Activated CD4-positive, CD25-positive, alpha-beta regulatory T cell (primary cell): ENCODE results near the gene HNRNPAB.
"Not testable (repeated sequence)": the region's sequence is repeated elsewhere in the genome, so short reads cannot be mapped to it uniquely, and the experiment has no call there.

Experiments used
- DNase-seq, 4 experiments: peaks; one replicate each; lab custom pipeline; 2025; lab: John Stamatoyannopoulos, UW

Gene HNRNPAB

GRCh38 chr5:178196986-178197385 lies 7.3 kb upstream of the HNRNPAB start:
- DNase-seq, result no peak

- not testable (repeated sequence) for DNase-seq
These were observed 6.2 kb upstream of the HNRNPAB start for GRCh38 chr5:178198151-178198550.

DNA sequence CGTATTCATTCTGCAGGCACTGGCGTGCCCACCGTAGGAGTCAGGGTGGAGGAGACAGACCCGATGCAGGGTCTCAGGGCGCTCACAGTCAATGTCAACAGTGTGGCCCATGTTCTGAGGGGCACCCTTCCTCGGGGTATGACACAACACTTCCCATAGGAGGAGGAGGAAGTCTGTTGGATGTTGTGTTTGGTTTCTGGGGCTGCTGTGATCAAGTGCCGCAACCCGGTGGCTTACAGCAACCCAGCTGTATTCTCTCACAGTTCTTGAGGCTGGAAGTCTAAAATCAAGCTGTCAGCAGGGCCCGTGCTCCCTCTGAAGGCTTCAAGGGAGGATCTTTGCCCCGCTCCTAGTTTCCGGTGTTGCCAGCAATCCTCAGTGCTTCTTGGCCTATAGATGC lies 5.6 kb upstream of the HNRNPAB start:
- DNase-seq, result no peak

- no peak for DNase-seq
These were observed 4.5 kb upstream of the HNRNPAB start for GRCh38 chr5:178199581-178200434.

- DNase-seq, result no peak
These were observed 3.0 kb upstream of the HNRNPAB start for GRCh38 chr5:178201221-178201926.

GRCh38 chr5:178201927-178202235 lies 2.5 kb upstream of the HNRNPAB start:
- no peak for DNase-seq

DNA sequence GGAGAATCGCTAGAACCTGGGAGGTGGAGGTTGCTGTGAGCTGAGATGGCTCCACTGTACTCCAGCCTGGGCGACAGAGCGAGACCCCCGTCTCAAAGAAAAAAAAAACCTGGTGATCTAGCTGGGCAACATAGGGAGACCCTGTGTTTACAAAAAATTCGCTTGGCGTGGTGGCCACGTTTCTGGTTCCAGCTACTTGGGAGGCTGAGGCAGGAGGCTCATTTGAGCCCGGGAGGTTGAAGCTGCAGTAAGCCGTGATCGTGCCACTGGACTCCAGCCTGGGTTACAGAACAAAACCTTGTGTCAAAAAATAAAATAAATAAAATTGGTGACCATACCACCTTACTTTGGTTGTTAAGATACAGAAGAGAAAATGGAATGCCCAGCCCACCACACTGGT lies 1.8 kb upstream of the HNRNPAB start:
- no peak for DNase-seq

GRCh38 chr5:178203670-178204181 lies 607 bp upstream of the HNRNPAB start:
- DNase-seq, result peak in 1 of 4 experiments; percentile 29

GRCh38 chr5:178204935-178205748 lies 809 bp downstream of the HNRNPAB start:
- peak; percentile 43 to 49 (median 44) for DNase-seq

DNA sequence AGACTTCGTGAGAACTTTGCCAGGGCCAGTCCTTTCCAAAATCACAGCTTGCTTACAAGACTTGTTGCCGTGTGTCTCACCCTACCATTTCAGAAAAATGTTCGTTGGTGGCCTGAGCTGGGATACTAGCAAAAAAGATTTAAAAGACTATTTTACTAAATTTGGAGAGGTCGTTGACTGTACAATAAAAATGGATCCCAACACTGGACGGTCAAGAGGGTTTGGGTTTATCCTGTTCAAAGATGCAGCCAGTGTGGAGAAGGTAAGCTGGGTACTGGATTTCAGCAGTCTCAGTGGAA lies 1.4 kb downstream of the HNRNPAB start:
- DNase-seq, result no peak

DNA sequence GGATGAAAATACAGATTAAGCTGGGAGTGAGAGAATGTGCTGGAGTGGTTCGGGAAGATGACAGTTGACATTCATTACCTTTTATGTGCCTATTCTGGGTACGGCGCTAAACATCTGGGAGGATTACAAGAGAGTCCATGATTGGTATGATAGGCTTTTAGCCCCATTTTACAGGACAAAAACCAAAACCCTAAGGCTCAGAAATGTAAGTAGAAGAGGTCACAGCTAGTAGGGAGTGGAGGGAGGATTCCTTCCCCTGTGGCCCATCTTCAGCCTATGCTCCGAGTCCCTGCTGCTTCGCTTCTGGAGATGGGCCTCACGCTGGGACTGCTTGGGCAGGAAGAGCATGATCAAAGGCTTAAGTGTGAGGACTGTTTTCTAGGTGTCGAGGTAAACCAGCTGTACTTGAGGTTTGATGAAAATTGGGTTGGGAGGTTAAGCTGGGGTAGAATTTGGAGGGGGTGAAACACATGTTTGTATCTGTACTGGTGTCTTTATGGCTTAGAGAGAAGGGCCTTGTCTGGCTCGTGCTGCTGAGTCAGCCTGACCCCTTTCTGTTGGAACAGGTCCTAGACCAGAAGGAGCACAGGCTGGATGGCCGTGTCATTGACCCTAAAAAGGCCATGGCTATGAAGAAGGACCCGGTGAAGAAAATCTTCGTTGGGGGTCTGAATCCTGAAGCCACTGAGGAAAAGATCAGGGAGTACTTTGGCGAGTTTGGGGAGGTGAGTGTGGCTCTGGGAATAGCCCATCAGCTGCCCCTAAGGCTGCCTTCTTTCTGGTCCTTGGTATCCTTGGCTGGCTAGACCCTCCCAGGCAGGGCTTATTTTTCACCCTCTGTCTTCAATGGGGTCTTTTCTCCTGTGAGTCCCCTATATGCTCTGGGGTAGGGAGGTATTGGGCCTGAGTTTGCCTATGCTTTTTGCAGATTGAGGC lies 2.1 kb downstream of the HNRNPAB start:
- DNase-seq, result no peak

- no peak for DNase-seq
These were observed 3.0 kb downstream of the HNRNPAB start for GRCh38 chr5:178207183-178207916.

DNA sequence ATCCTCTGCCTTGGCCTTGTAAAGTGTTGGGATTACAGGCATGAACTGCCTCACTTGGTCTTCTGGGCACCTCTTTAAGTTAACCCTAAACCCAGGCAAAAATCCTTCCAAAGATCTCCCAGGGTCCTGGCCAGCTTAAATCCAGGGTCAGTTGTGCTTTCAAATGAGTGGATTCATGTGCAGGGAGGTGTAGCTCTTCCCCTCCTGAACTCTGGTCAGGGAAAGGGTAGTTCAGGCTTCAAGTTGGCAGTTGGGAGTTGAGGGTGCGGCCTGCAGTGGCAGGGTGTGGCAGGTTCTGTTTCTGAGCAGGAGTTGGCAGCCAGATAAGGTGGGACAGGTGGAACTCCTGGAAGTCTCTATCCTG lies 3.6 kb downstream of the HNRNPAB start:
- no peak for DNase-seq

GRCh38 chr5:178208540-178209227 lies 4.4 kb downstream of the HNRNPAB start:
- DNase-seq, result no peak

DNA sequence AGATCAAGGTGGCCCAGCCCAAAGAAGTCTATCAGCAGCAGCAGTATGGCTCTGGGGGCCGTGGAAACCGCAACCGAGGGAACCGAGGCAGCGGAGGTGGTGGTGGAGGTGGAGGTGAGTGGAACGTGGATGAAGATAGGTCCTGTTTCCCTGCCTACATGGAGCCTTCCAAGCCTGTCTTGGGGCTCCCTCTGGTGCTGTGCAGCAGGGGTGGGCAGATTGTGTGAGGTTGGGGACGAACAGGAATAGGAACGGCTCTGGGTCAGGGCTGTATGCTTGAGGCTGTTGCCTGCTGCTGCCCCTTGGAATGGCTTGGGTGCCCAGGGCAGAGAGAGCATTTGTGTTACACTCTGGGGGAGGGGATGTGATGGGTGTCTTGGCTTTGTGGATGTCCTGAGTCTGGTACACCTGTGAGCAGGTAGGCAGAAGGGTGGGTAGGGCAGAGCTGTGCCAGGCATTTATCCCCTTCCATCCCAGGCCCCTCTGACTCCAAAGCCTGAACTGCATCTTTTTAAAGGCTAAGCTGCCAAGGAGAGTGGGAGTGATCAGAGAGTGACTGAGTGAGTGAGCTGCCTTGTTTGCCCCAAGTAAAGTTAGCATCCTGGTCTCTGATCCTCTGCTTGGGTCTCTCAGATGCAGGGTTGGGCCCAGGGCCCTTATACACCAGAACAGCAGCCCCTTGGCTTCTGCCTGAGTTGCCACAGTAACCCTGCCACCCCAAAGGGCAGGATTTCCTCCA lies 5.2 kb downstream of the HNRNPAB start:
- no peak for DNase-seq

- no peak for DNase-seq
These were observed 5.8 kb downstream of the HNRNPAB start for GRCh38 chr5:178210073-178210535.

- no peak for DNase-seq
These were observed 6.4 kb downstream of the HNRNPAB start for GRCh38 chr5:178210686-178211085.

- no peak for DNase-seq
These were observed 7.0 kb downstream of the HNRNPAB start for GRCh38 chr5:178211095-178212048.
